NOMO-1 treated with dmso at 0.1 percent for 144 hours (cell line): Measurements from ENCODE around the gene LDLRAD4.

Source experiments
- DNase-seq: peaks from one replicate; lab custom pipeline; 2025; ENCODE audit not compliant: unreplicated experiment; lab: John Stamatoyannopoulos, UW

LDLRAD4 gene

GRCh38 chr18:13542520-13542847 lies 323.9 kb downstream of the LDLRAD4 start:
- DNase-seq = no peak

DNA sequence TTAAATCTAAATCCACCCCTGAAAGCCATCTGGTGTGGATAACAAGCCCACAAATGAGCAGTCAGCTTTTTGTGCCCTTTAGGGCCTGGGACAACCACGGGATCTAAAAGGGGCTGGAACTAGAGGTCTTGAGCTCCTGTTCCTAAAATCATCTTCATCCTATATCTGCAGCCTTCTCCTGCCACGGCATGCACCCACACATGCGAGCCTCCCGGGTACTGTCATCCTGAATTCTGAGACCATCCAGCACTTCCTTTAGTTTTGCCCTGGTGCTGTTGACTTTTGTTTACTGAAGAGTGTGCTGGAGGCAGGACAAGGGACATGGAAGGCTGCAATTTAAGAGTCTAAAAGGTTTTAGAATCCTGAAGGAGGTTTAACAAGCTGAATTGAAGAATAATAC lies 324.6 kb downstream of the LDLRAD4 start:
- no peak for DNase-seq

- DNase-seq = no peak
These were observed 325.5 kb downstream of the LDLRAD4 start for GRCh38 chr18:13543811-13544732.

DNA sequence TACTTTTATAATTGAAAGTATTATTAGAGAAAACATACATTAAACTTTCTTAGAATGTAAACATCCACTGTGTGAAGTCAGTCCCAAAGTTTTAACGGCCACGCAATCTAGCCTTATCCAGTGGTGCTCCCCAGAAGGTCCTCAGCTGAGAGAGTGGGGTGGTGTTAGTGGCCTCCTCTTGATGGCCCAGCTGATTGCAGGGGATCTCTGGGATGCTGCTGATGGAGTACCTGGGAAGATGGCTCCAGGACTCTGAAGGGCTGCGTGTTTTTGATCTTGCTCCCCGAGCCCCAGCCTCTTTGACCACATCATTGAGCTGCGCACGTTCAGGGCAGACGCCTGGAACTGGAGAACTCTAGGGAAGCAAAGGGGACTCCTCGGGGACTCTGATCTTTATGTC lies 326.4 kb downstream of the LDLRAD4 start:
- DNase-seq = no peak

DNA sequence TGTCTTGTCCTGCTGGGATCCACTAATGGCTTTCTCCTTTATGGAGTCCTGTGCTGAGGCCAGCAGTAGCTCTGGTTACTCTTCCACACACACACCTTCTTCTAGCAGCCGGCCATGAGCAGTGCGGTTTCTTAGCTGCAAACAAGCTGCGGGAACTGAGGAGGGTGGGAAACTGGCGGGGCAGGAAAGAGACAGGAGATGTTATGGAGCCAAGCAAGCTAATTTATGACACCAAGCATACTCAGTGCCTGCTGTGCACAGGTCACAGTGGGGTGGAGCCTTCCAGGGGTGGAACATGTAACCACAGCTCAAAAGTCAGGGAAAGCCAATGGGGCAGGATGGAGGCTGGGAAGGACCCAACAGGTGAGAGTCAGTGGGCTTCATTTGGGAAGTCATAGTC lies 327.0 kb downstream of the LDLRAD4 start:
- no peak for DNase-seq

DNA sequence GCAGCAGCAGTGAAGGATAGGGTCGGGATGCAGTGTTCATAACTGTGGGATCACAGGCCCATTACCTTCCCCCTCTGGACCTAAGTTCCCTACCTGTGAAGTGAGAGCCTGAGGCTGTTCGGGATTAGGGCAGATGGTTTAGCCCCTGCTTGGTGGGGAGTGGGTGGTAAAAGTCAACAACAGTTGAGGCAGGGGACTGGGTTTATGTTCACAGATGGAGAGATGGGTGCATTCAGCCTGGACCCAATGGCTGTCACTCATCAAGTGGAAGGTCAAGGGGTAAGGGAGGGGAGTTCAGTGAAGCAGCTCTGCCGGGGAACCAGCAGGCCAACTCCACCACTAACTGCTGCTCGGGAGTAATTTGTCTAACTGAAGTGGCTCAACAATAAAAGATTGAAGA lies 327.4 kb downstream of the LDLRAD4 start:
- DNase-seq = no peak

DNA sequence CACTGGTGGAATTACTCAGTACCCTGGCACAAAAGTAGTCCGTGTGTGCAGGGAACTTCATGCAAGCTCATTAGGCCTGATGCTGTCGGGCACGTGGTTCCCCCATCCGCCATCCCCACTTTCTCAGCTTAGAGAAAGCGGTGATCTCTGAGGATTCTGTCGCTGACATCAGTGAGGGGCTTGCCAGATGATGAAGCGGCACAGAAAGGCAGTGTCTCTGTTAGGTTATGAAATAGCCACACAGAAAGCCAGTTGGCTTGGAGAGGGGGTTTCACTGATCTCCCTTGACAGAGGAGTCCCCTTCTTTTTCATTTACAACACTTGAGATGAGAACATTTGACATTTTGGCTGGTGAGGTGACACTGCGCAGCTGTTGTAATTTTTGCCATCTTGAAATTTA lies 328.1 kb downstream of the LDLRAD4 start:
- DNase-seq = no peak

GRCh38 chr18:13547347-13547746 lies 328.8 kb downstream of the LDLRAD4 start:
- no peak for DNase-seq

DNA sequence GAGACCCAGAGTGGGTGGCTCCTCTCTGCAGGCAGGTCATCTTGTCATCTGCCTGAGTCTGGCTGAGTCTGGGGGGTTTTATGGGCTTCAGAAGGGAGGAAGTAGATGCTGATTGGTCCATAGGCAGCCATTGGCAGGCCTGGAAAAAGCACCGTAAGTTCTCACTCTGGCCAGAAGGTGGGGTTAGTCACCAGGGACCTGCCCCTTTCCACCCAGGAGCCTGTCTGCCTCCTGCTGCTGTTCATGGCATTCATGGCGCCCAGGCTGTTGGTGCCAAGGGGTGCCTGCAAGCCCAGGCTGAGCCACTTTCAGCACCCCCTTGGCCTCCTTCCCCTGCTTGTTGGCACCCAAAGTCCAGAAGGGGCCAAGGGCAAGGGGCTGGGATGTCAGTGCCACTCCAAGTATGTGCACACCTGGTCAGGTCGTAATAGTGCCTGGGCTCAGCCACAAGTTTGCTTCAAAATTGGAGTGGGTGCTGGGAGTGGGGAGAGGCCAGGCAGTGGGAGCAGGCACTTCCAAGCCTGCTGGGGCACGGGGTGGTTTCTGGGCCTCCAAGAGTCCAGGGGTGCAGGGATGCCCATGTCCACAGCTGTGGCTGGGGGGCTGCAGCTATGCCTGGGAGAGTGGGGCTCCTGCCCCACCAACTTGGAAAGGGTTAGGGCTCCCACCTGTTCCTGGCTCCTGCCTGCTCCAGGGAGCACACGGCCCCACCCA lies 329.7 kb downstream of the LDLRAD4 start:
- no peak for DNase-seq

DNA sequence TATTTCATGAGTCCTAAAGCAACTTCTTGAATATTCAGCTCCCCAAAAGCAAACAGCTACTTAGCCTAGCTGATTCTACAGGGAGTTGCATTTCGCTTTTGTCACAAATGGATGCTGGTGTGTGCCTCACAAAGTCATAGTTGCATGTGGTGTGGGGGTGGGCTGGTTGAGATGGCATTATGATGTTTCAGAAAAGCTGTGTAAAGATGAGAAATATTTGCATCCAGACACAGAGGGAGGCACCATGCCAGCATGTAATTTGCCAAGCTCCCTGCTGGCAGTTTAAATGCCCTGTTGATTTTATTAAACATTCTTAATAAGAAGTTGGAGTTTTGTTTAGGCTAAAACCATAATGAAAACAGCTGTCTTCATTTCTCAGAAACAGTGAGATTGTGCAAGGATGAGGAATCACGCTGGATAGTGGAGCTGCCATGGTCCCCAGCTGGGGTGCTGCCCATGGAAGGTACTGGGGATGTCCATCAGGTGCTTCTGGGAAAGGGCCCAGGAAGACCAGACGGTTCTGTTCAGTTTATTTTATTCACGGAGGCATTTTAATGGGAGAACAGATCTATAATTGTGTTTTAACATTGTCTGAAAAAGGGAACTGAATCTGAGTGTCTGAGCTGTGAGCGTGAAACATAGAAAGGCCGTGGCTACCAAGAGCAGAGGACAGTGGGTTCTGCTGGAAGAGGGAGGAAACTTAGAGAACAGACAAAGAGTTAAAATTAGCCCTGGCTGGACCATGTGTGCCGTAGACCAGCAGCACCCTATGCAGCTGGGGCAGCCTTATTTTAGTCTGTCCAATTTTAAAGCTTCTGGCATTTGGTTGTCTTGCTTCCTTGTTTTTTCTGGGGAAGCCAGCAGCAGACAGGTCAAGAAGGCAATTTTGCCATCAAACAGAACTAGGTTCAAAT lies 330.7 kb downstream of the LDLRAD4 start:
- DNase-seq = peak; percentile 38

GRCh38 chr18:13549880-13550232 lies 331.3 kb downstream of the LDLRAD4 start:
- DNase-seq = no peak

DNA sequence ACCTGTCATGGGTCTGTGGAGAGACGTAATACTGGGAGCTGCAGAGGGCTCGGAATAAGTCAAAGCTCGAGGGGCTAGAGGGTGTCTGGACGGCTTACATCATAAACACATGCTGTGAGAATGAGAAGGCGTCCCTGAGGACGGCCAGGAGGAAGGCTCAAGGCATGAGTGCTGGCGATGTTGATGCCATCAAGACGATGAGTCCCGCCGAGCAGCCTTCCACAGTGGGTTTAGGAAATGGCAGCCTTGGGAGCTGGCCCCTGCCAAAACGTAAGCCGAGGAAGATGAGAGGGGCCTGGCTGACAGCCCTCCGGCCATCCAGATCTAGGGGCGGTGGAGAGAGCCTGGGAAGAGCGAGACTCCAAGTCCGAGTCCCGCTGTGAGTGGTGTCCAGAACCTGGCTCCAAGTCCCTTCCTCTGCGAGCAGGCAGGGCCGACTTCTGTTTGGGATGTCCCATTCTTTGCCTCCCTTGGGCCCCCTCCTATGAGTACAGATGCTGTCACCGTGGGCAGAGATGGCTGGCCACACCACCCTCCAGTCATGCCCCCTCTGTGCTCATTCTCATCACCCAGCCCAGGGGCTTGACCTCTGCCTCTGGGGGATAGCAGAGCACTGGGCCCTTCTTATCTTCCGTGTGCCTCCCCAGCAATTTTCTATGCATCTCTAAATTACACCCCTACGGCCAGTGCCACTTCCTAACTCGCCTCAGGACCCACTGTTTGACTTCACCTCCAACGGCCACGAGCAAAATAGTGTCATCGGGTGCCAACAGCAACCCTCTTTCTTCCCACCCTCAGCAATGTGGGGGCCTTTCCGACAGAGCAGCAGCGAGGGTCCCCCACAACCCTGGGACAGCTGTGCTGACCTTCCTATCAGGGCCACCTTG lies 332.1 kb downstream of the LDLRAD4 start:
- DNase-seq = no peak

GRCh38 chr18:13551305-13551603 lies 332.7 kb downstream of the LDLRAD4 start:
- DNase-seq = no peak

- DNase-seq = no peak
These were observed 333.5 kb downstream of the LDLRAD4 start for GRCh38 chr18:13551841-13552733.

- no peak for DNase-seq
These were observed 334.9 kb downstream of the LDLRAD4 start for GRCh38 chr18:13553449-13553848.

DNA sequence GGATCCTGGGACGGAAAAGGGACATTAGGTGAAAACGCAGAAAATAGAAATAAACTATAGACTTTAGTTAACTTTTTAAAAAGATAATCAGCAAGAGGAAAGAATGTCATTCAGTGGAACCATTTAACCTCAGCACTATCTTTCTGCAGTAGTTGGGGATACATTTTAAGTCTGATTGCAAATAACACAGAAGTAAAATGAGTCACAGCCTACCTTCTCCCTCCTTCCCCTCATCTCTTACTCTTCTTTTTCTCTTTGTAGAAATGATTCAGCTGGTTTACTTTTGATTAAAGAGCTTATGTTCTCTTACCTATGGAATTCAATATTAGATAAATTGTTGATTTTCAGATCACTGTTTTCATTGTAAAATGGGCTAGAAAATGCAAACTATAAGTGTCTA lies 336.6 kb downstream of the LDLRAD4 start:
- DNase-seq = no peak

DNA sequence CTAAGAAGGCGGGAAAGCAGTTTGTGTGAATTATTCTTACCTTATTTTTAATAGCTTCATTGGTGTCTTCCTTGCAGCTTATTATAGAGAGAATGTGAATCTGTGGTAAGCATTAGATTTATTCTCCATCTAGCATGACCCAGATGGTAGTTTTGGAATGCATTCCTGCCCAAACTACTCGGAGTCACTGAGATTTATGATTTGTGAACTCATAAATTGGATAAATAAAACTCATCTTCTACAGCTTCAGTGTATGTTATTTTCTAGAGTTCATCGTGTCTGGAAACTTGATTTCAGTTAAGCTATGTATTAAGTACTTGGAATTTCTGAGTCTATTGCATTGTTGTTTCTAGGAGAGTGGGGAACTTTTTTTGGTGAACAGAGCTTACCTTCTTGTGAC lies 337.3 kb downstream of the LDLRAD4 start:
- no peak for DNase-seq

DNA sequence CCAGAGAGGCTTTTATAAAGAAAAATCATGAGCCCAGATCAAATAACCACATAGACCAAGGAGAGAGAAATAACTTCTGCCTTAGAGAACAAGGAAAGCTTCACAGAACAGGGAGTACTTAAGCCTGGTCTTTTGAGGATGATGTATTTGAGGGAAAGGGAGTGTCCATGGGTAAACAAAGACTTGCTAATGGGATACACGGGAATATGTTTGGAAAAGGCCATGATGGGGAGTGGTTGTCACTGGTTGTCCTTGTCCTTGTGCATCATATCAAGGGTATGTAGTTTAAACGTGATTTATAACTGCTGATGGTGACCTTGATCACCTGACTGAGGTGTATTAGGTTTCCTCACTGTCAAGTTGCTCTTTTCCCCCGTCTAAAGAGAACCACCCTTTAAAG lies 337.9 kb downstream of the LDLRAD4 start:
- no peak for DNase-seq

GRCh38 chr18:13558124-13558523 lies 339.6 kb downstream of the LDLRAD4 start:
- DNase-seq = peak; percentile 8

GRCh38 chr18:13558790-13559189 lies 340.2 kb downstream of the LDLRAD4 start:
- DNase-seq = no peak
